ENCODE results near the gene PKHD1.
"Not testable (repeated sequence)": the region's sequence is repeated elsewhere in the genome, so short reads cannot be mapped to it uniquely, and the experiment has no call there.

The PKHD1 gene

GRCh38 chr6:51954681-51955080 lies 132.7 kb downstream of the PKHD1 start:
- TF ChIP-seq CTCF (IDR thresholded peaks at IDR 0.05; ENCODE audit: low read depth, low read length, missing control alignments) = no peak
- no peak for DNase-seq (ENCODE audit: extremely low read depth, low read depth)
- H3K4me3 ChIP-seq (replicated peaks; ENCODE audit: low read depth, low read length) = no peak overlapping the region

DNA sequence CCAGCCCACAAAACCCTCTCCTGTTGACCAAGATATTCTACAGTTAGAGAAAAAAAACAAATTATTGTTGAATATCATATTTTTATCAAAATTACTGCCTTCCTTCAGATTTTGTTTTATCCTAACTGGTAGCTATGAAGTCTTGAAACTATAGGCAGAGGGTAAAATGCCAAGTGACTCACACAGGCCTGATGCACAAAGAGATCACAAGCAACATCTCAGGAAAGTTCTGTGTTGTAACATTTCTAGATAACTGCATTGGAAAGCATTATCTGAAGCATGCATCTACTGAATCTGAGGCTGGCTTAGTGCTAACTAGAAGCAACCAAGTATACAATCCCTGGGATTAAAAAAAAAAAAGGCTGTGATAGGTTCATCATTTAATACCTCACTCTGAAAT lies 134.2 kb downstream of the PKHD1 start:
- DNase-seq (ENCODE audit: extremely low read depth, low read depth) = no peak
- TF ChIP-seq CTCF (IDR thresholded peaks at IDR 0.05; ENCODE audit: low read depth, low read length, missing control alignments) = no peak
- no peak overlapping the region for H3K4me3 ChIP-seq (replicated peaks; ENCODE audit: low read depth, low read length)

DNA sequence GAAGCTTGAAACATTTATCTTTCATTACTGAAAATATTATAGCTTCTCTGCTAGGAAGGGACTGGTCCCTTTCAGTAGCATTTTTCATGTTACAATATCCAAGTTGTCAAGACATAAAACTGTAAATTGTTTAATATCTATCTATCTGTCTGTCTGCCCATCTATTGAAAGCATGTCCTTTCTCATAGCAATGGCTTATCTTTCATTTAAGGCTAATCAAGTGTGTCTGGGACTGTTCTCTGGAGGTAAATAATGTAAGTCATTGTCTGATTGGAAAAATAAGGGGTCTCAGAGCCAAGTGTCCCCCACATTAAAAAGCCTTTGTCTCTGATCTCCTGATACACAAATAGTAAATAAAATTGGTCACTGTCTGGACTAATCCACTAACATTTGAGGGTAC lies 135.5 kb downstream of the PKHD1 start:
- no peak for DNase-seq (ENCODE audit: extremely low read depth, low read depth)
- H3K4me3 ChIP-seq (replicated peaks; ENCODE audit: low read depth, low read length) = no peak overlapping the region
- no peak for TF ChIP-seq CTCF (IDR thresholded peaks at IDR 0.05; ENCODE audit: low read depth, low read length, missing control alignments)

DNA sequence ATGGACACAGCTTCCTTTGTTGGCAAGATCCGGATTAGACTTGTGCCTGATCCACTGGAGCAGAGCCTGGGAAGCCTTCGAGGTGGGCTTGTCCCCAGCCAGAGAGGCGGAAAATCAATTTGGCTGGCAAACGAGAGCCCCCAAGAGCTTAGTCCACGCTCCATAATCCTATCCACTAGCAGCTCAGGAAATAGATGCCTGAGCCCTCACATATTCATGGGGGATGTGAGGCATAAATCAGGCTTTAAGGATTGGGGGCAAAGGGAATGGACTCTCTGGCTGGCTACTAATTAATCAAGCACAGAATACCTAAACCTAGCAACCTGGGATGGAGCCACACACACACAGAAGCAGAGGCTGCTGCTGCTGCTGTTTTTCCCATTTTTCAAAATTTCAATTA lies 137.9 kb downstream of the PKHD1 start:
- no peak for TF ChIP-seq CTCF (IDR thresholded peaks at IDR 0.05; ENCODE audit: low read depth, low read length, missing control alignments)
- no peak overlapping the region for H3K4me3 ChIP-seq (replicated peaks; ENCODE audit: low read depth, low read length)
- DNase-seq (ENCODE audit: extremely low read depth, low read depth) = no peak

GRCh38 chr6:51939695-51940094 lies 147.7 kb downstream of the PKHD1 start:
- not testable (repeated sequence) for DNase-seq (ENCODE audit: extremely low read depth, low read depth); H3K4me3 ChIP-seq (replicated peaks; ENCODE audit: low read depth, low read length)

DNA sequence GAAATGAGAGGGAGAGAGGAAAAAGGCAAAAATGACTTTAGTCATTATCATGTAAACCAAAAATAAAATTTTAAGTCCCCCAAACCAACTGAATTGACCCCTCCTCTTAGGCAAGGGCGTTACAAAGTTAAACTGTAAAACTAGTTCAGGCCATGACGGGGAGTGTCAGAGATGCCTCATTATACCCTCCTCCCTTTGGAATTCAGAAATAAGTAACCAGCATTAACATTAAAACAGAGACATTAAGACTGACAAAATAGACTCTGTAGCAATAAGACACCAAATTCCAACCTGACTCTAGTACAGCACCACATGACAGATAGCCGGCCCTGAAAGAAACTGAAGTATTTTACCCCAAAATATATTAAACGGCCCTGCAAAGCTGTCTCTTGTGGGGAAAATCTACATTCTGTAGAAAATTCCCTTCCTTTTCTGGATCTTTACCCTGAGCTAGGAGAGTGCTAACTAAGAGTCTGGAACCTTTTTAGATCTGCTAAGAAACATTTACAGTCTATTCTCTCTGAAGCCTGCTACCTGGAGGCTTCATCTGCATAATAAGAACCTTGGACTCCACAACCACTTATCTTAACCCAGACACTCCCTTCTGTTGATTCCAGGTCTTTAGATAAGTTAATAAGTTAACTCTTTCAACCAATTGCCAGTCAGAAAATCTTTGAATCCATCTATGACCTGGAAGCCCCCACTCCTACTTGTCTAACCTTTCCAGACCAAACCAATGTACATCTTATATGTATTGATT lies 150.7 kb downstream of the PKHD1 start:
- H3K4me3 ChIP-seq (replicated peaks; ENCODE audit: low read depth, low read length) = no peak overlapping the region
- no peak for DNase-seq (ENCODE audit: extremely low read depth, low read depth)
- TF ChIP-seq CTCF (IDR thresholded peaks at IDR 0.05; ENCODE audit: low read depth, low read length, missing control alignments) = no peak

DNA sequence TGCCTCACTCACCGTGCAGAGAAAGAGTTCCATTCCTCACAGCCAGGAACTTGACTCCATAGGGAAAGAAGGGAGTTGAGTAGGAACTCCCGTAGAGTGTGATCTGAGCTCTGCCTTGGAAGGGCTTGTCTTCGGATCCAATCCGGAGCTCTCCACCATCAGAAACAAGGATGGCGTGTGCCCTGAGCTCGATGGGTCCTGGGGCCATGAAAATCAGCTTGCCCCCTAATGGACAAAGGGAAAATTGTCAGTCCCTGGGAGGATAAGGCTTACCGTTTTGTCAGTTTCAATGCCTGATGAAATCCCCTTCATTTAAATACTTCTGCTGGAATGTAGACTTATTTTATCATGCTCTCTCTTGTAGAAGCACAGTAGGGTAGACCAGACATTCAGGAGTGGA lies 153.3 kb downstream of the PKHD1 start:
- H3K4me3 ChIP-seq (replicated peaks; ENCODE audit: low read depth, low read length) = no peak overlapping the region
- TF ChIP-seq CTCF (IDR thresholded peaks at IDR 0.05; ENCODE audit: low read depth, low read length, missing control alignments) = no peak
- no peak for DNase-seq (ENCODE audit: extremely low read depth, low read depth)

Measured in HFF-Myc (cell line).